ENCODE results near the gene ZNF654.

GRCh38 chr3:88192631-88193030 is 133.6 kb downstream of the ZNF654 start:
- TF ChIP-seq POLR2A (IDR thresholded peaks at IDR 0.05) (no peak), CTCF (IDR thresholded peaks at IDR 0.05) (no peak), EP300 (IDR thresholded peaks at IDR 0.05) (no peak)

All from suprapubic skin (tissue), 3 donors.